ENCODE results near the gene KCNJ5. TPM values are rescaled to one million over a fixed set of nuclear protein-coding genes. Genes with fewer than 3 reads are reported as not detected.

The KCNJ5 gene
- total RNA-seq, 1 experiment from 2014 or later = 0.11 TPM

GRCh38 chr11:128911701-128912100, 20.5 kb downstream of the KCNJ5 start:
- Histone ChIP-seq H2AK5ac (ENCODE audit: insufficient read length, low read length) (no peak overlapping the region), H3K9me3 (ENCODE audit: control insufficient read depth, low read depth, low read length) (no peaks in the 10 kb centered on the region), H3K4ac (ENCODE audit: low read depth, low read length) (no peak overlapping the region), H3K27me3 (ENCODE audit: insufficient read depth, low read length) (peaks cover 6% of the 10 kb centered on the region; the same call in 1 of the 2 replicates), H3K4me2 (ENCODE audit: insufficient read depth, insufficient read length, low read length) (no peak overlapping the region), H3K18ac (ENCODE audit: insufficient read length, low read depth, low read length) (no peak overlapping the region), H4K5ac (ENCODE audit: insufficient read length, low read depth, low read length) (no peak overlapping the region), H3K79me2 (ENCODE audit: insufficient read depth, low read length) (no peaks in the 10 kb centered on the region), H3T11ph (ENCODE audit: low read length) (no peak overlapping the region), H2AFZ (ENCODE audit: low read length) (no peak overlapping the region), H3K79me1 (ENCODE audit: insufficient read depth, low read depth, low read length, poor library complexity, severe bottlenecking) (no peaks in the 10 kb centered on the region), H3K27ac (ENCODE audit: insufficient read length, low read depth, low read length) (no peak overlapping the region), H2BK5ac (ENCODE audit: insufficient read length, low read length) (no peak overlapping the region), H4K8ac (replicated peaks; ENCODE audit: insufficient read length, low read depth, low read length) (no peak overlapping the region), H2BK15ac (ENCODE audit: low read depth, low read length) (no peak overlapping the region), H2BK120ac (ENCODE audit: low read depth, low read length, poor library complexity, severe bottlenecking) (no peak overlapping the region), H3K23me2 (ENCODE audit: insufficient read length, low read depth, low read length, poor library complexity, severe bottlenecking) (no peaks in the 10 kb centered on the region), H3K23ac (ENCODE audit: insufficient read length, low read depth, low read length) (no peak overlapping the region), H3K56ac (ENCODE audit: insufficient read length, low read depth, low read length) (no peak overlapping the region), H2BK12ac (ENCODE audit: insufficient read length, low read depth, low read length) (no peak overlapping the region), H3K14ac (ENCODE audit: insufficient read depth, low read length) (no peak overlapping the region), H3K9ac (ENCODE audit: extremely low read depth, insufficient read length, low read length) (no peak overlapping the region), H4K20me1 (ENCODE audit: control insufficient read depth, insufficient read depth, insufficient read length) (no peaks in the 10 kb centered on the region), H4K91ac (ENCODE audit: insufficient read length, low read depth, low read length) (no peak overlapping the region), H2BK20ac (ENCODE audit: low read depth, low read length, poor library complexity, severe bottlenecking) (no peak overlapping the region), H3K4me1 (ENCODE audit: insufficient read depth, low read length) (no peaks in the 10 kb centered on the region)
- DNase-seq = no peak
- no peak overlapping the region for H3K27ac Mint-ChIP-seq
- H3K4me3 Mint-ChIP-seq = no peak overlapping the region
- TF ChIP-seq, protein P1, sequence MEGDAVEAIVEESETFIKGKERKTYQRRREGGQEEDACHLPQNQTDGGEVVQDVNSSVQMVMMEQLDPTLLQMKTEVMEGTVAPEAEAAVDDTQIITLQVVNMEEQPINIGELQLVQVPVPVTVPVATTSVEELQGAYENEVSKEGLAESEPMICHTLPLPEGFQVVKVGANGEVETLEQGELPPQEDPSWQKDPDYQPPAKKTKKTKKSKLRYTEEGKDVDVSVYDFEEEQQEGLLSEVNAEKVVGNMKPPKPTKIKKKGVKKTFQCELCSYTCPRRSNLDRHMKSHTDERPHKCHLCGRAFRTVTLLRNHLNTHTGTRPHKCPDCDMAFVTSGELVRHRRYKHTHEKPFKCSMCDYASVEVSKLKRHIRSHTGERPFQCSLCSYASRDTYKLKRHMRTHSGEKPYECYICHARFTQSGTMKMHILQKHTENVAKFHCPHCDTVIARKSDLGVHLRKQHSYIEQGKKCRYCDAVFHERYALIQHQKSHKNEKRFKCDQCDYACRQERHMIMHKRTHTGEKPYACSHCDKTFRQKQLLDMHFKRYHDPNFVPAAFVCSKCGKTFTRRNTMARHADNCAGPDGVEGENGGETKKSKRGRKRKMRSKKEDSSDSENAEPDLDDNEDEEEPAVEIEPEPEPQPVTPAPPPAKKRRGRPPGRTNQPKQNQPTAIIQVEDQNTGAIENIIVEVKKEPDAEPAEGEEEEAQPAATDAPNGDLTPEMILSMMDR (conservative IDR thresholded peaks at IDR 0.05) = no peak
- H3K4me1 Mint-ChIP-seq = no peaks in the 10 kb centered on the region
- 0 out of 7 replicates have a peak, but pooled peaks cover 0 to 4% (median 0%) of the 10 kb centered on the region in 3 experiments for H3K36me3 Mint-ChIP-seq (ENCODE audit: insufficient read depth in 1 of 3, low read depth in 3 of 3)
- WGBS (ENCODE audit: extremely low coverage, insufficient read length, low lambda C conversion rate) = no CpG with 5 or more reads among the region's 18 CpGs
- peaks cover 0 to 7% of the 10 kb centered on the region in 2 experiments; a peak in 3 of 5 replicates for H3K9me3 Mint-ChIP-seq
- peaks cover 76% of the 10 kb centered on the region for H3K27me3 Mint-ChIP-seq (ENCODE audit: low read depth)

All from H9 (cell line).